Progenitor cell of endocrine pancreas (in vitro differentiated cells): ENCODE results near the gene ZNRF3. TPM values are rescaled to one million over a fixed set of nuclear protein-coding genes. Genes with fewer than 3 reads are reported as not detected.
A peak's percentile ranks its signal among the peaks of the same experiment; 100 is the strongest.

Experiments
- DNase-seq: peaks from one replicate; pipeline ENCODE4 v3.0.0; 2021; ENCODE audit warnings: low spot score; ENCODE audit not compliant: unreplicated experiment
- H3K27ac Mint-ChIP-seq: 2 replicates; pipeline ENCODE4 v1.8.0; 2021; ENCODE audit warnings: mild to moderate bottlenecking, moderate library complexity, mixed read lengths
- H3K27me3 Mint-ChIP-seq: 2 replicates; pipeline ENCODE4 v1.8.0; 2021; ENCODE audit warnings: mixed read lengths
- H3K36me3 Mint-ChIP-seq: 2 replicates; pipeline ENCODE4 v1.8.0; 2022; ENCODE audit warnings: mixed read lengths; ENCODE audit not compliant: insufficient read depth
- H3K4me1 Mint-ChIP-seq: 2 replicates; pipeline ENCODE4 v1.8.0; 2021; ENCODE audit warnings: low read depth, mixed read lengths
- H3K4me3 Mint-ChIP-seq: 2 replicates; pipeline ENCODE4 v1.8.0; 2021; ENCODE audit warnings: low read depth, mild to moderate bottlenecking, moderate library complexity, mixed read lengths
- H3K9me3 Mint-ChIP-seq: 2 replicates; pipeline ENCODE4 v1.8.0; 2021; ENCODE audit warnings: low read depth, mixed read lengths
- total RNA-seq: library from RNA; stranded (reverse); gene quantifications from 2 replicates; pipeline ENCODE4 v1.2.1, GENCODE V29; 2021
- TF ChIP-seq, protein P1 (sequence below): fragments of 200-600 bp; sonication (generic); IDR thresholded peaks from one replicate; pipeline ENCODE4 v1.5.0; 2021; ENCODE audit warnings: antibody characterized with exemption, mild to moderate bottlenecking; ENCODE audit not compliant: unreplicated experiment

ZNRF3 gene
- total RNA-seq, 1 donor from 2014 or later, result 7.5 TPM

DNA sequence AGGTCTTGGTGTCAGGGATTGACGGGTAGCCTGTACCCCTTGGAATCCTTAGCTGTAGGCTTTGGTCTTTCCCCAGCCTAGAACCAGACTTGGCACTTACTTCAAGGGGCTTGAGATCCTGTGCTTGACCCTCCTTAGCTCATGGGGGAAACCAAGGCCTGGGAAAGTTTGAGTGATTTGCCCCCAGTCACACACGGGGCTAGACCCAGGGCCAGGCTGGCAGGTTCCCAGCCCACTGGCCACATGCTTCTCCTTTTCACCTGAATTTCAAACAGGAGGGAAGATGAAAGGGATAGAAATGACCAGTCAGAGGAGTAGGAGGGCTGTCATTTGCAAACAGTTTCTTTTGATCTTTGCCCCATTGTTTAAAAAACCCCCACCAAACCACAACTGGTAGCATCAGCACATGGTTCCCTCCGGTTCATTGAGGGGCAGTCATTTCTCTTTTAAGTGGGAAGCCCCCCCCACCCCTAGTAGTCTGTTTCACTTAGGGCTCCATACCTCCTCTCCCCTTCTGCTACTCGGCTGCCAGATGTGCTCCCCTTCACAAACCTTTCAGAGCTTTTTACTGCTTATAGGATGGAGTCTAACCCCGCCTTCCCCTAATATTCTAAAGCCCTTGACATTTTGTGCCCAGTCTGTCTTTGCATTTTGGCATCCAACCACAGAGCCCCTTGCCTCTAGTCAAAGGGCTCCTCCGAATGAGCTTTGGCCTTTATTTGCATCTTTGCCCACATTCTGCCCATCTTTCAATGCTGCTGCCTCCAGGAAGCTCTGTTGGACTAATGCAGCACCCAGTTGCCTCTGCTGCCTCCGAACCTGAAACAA, 37.6 kb downstream of the ZNRF3 start:
- TF ChIP-seq, protein P1, sequence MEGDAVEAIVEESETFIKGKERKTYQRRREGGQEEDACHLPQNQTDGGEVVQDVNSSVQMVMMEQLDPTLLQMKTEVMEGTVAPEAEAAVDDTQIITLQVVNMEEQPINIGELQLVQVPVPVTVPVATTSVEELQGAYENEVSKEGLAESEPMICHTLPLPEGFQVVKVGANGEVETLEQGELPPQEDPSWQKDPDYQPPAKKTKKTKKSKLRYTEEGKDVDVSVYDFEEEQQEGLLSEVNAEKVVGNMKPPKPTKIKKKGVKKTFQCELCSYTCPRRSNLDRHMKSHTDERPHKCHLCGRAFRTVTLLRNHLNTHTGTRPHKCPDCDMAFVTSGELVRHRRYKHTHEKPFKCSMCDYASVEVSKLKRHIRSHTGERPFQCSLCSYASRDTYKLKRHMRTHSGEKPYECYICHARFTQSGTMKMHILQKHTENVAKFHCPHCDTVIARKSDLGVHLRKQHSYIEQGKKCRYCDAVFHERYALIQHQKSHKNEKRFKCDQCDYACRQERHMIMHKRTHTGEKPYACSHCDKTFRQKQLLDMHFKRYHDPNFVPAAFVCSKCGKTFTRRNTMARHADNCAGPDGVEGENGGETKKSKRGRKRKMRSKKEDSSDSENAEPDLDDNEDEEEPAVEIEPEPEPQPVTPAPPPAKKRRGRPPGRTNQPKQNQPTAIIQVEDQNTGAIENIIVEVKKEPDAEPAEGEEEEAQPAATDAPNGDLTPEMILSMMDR, result no peak
- H3K4me3 Mint-ChIP-seq, result no peak overlapping the region
- peak overlapping the region; percentile 29 for H3K27ac Mint-ChIP-seq
- H3K4me1 Mint-ChIP-seq, result peaks cover 35% of the 10 kb centered on the region
- no peaks in the 10 kb centered on the region for H3K9me3 Mint-ChIP-seq
- no peak for DNase-seq
- peaks cover 11% of the 10 kb centered on the region for H3K27me3 Mint-ChIP-seq
- H3K36me3 Mint-ChIP-seq, result no peaks in the 10 kb centered on the region

DNA sequence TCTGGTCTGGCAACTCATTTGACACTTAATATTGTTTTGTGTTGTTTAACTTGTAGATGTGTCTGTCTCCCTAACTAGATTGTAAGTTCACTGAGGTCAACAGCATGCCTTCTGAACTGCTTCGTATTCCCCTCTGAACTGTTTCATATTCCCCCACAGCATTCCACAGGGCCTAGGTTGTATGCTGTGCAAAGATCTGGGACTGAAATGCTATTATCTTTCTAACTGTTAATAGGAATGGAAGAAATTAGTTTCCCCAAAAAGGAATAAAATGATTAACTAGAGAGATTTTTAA, 38.2 kb downstream of the ZNRF3 start:
- TF ChIP-seq, protein P1, result no peak
- Mint-ChIP-seq H3K36me3 (no peaks in the 10 kb centered on the region), H3K27ac (peak overlapping the region; percentile 29), H3K4me3 (no peak overlapping the region), H3K9me3 (no peaks in the 10 kb centered on the region), H3K27me3 (peaks cover 11% of the 10 kb centered on the region), H3K4me1 (peaks cover 37% of the 10 kb centered on the region)
- no peak for DNase-seq

DNA sequence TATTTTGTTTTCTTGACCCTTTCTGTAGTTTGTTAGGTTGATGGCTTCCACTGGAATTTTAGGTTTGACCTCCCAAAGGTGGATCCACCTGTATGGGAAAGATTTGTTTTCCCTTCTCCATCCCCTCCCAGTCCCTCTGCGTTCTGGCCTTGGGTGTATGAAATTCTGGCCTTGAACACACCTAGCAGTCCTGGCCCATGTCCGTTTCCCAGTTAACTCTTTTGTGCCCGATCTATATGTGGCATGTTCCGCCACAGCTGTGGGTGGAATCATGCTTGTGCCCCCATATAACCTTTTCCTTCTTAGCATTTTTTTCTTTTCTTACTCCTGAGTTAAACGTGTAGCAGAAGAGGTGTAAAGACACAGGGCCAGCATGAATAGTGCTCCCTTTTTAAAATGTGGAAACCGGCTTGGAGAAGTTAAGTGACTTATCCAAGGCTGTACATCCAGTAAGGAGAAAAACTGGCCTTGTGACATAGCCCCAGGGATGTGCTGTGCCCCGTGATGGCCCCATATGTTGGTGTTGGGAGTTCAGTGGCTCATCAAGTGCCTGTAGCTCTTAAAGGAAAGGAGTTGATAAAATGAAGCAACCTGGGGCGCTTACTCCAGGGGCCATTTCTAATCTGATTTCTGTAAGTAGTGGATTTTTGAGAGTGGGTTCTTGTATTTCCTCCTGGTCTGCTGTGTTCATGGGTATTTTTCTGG, 39.3 kb downstream of the ZNRF3 start:
- Mint-ChIP-seq H3K27ac (peak overlapping the region; percentile 59), H3K9me3 (no peaks in the 10 kb centered on the region), H3K4me3 (no peak overlapping the region), H3K36me3 (no peaks in the 10 kb centered on the region), H3K27me3 (peaks cover 11% of the 10 kb centered on the region), H3K4me1 (peaks cover 33% of the 10 kb centered on the region)
- TF ChIP-seq, protein P1, result no peak
- DNase-seq, result no peak

DNA sequence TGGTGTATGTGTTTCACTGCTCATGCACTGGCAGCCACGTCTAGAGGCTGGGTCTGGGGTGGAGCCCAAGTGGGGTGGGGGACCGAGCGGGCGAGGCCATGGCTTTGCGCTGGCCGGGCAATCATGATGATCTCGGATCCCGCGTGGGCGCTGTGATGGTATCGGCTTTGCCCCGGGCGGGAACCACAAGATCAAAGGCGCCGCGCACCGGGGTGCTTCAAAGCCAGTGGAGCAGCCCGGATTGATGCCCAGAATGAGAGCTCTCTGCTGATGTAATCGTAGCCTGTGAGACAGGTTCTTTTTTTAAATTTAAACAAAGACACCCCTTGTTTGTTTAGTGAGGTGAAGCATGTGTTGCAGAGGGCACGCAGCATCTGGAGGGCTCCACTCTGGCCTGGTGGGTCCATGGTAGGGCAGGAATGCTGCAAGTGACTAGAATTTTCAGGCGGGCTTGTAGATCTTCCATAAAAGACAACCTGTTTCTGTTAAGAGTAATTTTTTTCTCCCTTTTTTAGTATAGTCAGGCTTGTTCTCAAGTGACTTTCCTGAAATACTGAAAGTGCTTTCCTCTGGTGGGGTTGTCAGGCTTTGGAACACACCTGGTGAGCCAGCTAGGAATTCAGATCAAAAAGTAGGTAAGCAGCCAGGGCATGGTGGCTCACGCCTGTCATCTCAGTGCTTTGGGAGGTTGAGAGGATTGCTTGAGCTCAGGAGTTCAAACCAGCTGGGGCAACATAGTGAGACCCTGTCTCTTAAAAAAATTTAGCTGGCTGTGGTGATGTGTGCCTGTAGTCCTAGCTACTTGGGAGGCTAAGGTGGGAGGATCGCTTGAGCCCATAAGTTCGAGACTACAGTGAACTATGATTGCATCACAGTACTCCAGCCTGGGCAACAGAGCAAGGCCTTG, 40.7 kb downstream of the ZNRF3 start:
- peaks cover 21% of the 10 kb centered on the region for H3K4me1 Mint-ChIP-seq
- H3K27ac Mint-ChIP-seq, result peak overlapping the region; percentile 76
- H3K36me3 Mint-ChIP-seq, result no peaks in the 10 kb centered on the region
- peaks cover 11% of the 10 kb centered on the region for H3K27me3 Mint-ChIP-seq
- H3K4me3 Mint-ChIP-seq, result no peak overlapping the region
- DNase-seq, result no peak
- no peaks in the 10 kb centered on the region for H3K9me3 Mint-ChIP-seq
- TF ChIP-seq, protein P1, result no peak

DNA sequence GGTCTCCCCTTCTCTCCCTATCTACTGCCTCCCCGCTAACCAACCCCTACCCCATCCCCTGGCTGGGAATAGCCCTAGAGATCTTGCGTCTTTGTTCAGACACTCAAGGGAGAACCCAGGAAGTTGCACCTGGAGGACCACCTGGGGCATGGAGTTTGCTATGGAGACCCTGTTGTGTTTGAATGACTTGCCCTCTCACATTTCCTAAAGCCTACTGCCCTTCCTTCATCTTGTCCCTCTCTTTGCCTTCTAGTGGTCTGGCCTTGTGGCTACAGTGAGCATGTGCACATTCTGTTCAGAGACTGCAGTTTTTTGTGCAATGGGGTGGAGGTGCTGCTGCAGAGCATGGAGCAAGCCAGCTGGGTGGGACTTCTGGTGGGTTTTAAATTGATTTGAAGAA, 42.5 kb downstream of the ZNRF3 start:
- Mint-ChIP-seq H3K4me1 (peaks cover 27% of the 10 kb centered on the region), H3K27me3 (peaks cover 11% of the 10 kb centered on the region), H3K27ac (no peak overlapping the region), H3K4me3 (no peak overlapping the region), H3K36me3 (no peaks in the 10 kb centered on the region), H3K9me3 (no peaks in the 10 kb centered on the region)
- TF ChIP-seq, protein P1, result no peak
- no peak for DNase-seq
